ENCODE data around the gene PPP1R17.

Gene PPP1R17

DNA sequence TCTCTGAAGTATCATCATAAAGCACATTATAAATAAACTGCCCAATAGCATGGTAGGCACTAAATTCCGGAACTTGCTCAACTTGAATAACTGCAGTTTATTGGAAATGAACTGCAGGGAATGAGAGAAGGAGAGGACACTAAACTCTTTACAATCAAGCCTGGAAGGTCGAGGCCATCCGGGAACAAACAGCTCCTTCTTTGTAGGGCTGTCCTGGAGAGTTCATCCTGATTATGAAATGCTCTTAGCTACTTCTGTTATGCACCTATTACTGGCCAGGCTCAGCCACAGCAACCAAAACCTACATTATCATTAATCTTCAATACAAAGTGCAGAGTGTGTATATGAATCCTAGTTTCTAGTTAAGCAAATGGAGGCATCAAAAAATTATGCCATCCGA, 64.7 kb downstream of the PPP1R17 start:
- Histone ChIP-seq H3K9ac (ENCODE audit: low read depth, low read length, poor library complexity, severe bottlenecking) (no peak overlapping the region), H3K4me2 (ENCODE audit: low read depth, low read length, poor library complexity, severe bottlenecking) (no peak overlapping the region), H3K36me3 (ENCODE audit: insufficient read depth, low read length) (no peaks in the 10 kb centered on the region), H4K20me1 (ENCODE audit: insufficient read depth, low read length, poor library complexity, severe bottlenecking) (no peaks in the 10 kb centered on the region), H3K27me3 (ENCODE audit: insufficient read depth, low read length, poor library complexity, severe bottlenecking) (no peaks in the 10 kb centered on the region), H2AFZ (ENCODE audit: low read length) (no peak overlapping the region), H3K9me3 (ENCODE audit: insufficient read depth, low read depth, low read length) (no peaks in the 10 kb centered on the region), H3K9me2 (replicated peaks; ENCODE audit: low read depth, low read length) (no peaks in the 10 kb centered on the region), H3K79me2 (ENCODE audit: insufficient read depth, low read length) (no peaks in the 10 kb centered on the region), H3F3A (ENCODE audit: low read depth) (no peaks in the 10 kb centered on the region), H3K4me1 (ENCODE audit: insufficient read depth, low read length, poor library complexity, severe bottlenecking) (no peaks in the 10 kb centered on the region), H3K4me3 (ENCODE audit: low read length, poor library complexity, severe bottlenecking) (no peak overlapping the region)
- TF ChIP-seq, protein P1, sequence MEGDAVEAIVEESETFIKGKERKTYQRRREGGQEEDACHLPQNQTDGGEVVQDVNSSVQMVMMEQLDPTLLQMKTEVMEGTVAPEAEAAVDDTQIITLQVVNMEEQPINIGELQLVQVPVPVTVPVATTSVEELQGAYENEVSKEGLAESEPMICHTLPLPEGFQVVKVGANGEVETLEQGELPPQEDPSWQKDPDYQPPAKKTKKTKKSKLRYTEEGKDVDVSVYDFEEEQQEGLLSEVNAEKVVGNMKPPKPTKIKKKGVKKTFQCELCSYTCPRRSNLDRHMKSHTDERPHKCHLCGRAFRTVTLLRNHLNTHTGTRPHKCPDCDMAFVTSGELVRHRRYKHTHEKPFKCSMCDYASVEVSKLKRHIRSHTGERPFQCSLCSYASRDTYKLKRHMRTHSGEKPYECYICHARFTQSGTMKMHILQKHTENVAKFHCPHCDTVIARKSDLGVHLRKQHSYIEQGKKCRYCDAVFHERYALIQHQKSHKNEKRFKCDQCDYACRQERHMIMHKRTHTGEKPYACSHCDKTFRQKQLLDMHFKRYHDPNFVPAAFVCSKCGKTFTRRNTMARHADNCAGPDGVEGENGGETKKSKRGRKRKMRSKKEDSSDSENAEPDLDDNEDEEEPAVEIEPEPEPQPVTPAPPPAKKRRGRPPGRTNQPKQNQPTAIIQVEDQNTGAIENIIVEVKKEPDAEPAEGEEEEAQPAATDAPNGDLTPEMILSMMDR (conservative IDR thresholded peaks at IDR 0.05; ENCODE audit: low read length), result no peak
- no peak for TF ChIP-seq EZH2phosphoT487 (IDR thresholded peaks at IDR 0.05; ENCODE audit: borderline replicate concordance)

Data from Loucy (cell line).